ENCODE results near the gene PATJ. TPM values are rescaled to one million over a fixed set of nuclear protein-coding genes. Genes with fewer than 3 reads are reported as not detected.
"Not testable (repeated sequence)": the region's sequence is repeated elsewhere in the genome, so short reads cannot be mapped to it uniquely, and the experiment has no call there.

PATJ gene
- polyA plus RNA-seq, 1 donor, result 3.5 TPM

DNA sequence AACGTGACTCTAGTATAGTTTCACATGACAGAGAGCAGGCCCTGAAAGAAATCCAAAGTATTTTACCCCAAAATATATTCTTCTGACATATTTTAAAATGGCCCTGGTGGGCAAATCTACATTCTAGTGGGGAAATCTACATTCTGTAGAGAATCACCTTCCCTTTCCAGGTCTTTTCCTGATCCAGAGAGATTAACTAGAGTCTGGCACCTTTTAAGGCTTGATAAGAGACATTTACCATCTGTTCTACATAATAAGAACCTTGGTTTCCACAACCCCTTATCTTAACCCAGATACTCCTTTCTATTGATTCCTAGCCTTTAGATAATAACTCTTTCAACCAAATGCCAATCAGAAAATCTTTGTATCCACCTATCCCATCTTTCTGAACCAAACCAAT, 435.3 kb downstream of the PATJ start:
- DNase-seq (ENCODE audit: low read depth), result no peak

DNA sequence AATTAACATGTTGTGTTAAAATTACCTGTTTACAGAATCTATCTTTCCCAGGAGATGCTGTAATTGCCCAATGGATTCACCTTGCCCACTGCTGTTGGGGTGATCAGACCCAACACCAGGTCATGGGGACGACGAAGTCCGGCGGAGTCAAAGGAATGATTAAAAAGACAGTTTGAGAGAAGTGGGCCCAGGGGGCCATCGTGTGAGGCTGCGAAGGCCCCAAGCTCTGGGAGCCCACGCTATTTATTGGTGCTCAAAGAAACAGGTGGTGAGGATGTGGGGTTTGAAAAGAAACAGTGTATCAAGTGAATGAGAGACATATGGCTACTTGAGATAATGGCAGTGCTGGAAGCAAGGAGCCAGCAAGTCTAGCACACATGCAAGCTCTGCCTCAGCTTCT, 436.1 kb downstream of the PATJ start:
- no peak for DNase-seq (ENCODE audit: low read depth)

GRCh38 chr1:62180054-62180453, 437.8 kb downstream of the PATJ start:
- DNase-seq (ENCODE audit: low read depth), result not testable (repeated sequence)

GRCh38 chr1:62180639-62181038, 438.4 kb downstream of the PATJ start:
- no peak for DNase-seq (ENCODE audit: low read depth)

GRCh38 chr1:62181532-62181931, 439.3 kb downstream of the PATJ start:
- DNase-seq (ENCODE audit: low read depth), result no peak

GRCh38 chr1:62182157-62182556, 439.9 kb downstream of the PATJ start:
- DNase-seq (ENCODE audit: low read depth), result not testable (repeated sequence)

GRCh38 chr1:62183164-62184020, 441.1 kb downstream of the PATJ start:
- DNase-seq (ENCODE audit: low read depth), result not testable (repeated sequence)

- no peak for DNase-seq (ENCODE audit: low read depth)
Observed at GRCh38 chr1:62184336-62184735, 442.1 kb downstream of the PATJ start.

DNA sequence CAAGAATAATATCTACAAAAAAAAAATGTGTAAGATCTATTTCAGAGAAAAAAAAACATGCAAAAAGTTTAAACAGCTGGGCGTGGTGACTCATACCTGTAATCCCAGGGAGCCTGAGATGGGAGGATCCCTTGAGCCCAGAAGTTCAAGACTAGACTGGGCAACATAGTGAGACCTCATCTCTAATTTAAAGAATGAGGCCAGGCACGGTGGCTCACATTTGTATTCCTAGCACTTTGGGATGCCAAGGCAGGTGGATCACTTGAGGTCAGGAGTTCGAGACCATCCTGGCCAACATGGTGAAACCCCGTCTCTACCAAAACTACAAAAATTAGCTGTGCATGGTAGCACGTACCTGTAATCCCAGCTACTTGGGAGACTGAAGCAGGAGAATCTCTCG, 443.0 kb downstream of the PATJ start:
- not testable (repeated sequence) for DNase-seq (ENCODE audit: low read depth)

- no peak for DNase-seq (ENCODE audit: low read depth)
Observed at GRCh38 chr1:62185677-62186076, 443.4 kb downstream of the PATJ start.

- no peak for DNase-seq (ENCODE audit: low read depth)
Observed at GRCh38 chr1:62187548-62187947, 445.3 kb downstream of the PATJ start.

- DNase-seq (ENCODE audit: low read depth), result no peak
Observed at GRCh38 chr1:62188111-62188510, 445.8 kb downstream of the PATJ start.

DNA sequence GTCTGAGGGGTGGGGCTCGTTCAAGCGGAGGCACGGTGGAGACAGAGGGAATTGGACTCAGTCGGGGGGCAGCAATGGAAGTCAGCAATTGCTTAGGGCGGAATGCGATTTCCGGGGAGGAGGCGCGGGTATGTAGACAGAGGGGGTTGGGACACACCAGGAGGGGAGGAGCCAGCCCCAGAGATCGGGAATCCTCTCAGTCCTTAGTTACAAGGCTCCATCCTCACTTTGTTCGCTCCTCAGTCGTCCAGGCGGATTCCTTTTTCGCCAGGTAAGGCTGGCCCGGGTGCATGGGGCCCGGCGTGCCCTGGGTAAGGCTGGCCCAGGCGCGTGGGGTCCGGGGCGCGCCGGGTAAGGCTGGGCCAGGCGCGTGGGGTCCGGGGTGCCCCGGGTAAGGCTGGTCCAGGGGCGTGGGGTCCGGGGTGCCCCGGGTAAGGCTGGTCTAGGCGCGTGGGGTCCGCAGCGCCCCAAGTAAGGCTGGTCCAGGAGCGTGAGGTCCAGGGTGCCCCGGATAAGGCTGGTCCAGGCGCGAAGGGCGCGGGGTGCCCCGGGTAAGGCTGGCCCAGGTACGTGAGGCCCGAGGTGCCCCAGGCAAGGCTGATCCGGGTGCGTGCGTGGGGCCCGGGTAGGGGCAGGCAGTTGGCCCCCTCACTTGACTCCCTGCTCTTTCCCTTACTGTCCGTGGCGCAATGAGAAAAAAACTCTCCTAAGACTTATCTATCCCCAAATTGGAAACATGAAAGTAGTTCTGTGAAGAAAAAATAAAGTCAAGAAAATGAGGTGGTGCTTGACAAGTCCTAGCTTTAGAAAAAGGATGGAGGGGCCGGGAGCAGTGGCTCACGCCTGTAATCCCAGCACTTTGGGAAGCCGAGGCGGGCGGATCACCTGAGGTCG, 452.6 kb downstream of the PATJ start, which contains the start of gene L1TD1:
TSS of gene L1TD1 (plus strand) at position 199 of the 894 bp plus-strand sequence. CDS start 11,780 bp downstream, outside the sequence.
- no peak for DNase-seq (ENCODE audit: low read depth)

DNA sequence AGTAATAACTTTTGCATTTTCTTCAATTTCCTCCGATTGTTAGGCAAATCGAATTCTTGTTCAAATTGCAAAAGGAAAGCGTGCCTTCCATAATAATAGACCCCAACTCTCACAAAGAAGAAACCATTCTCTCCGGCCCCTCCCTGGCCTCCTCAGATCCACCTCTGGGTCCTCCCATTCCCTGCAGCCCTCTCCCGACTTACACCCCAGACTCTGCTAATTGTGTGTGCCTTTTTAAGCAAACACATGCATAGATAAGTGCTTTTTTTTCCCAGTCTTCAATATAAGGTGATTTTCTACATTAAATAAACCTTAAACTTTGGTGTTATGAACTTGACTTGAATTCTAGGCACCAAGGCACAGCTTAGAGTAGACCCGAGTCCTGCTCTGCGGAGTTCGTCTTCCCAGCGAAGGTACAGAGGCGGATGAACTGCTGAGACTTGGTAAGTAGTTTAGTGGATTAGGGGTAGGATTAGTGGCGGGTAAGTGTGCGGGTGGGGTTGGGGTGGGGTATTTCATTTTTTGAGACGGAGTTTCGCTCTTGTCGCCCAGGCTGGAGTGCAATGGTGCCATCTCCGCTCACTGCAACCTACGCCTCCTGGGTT, 453.9 kb downstream of the PATJ start:
- no peak for DNase-seq (ENCODE audit: low read depth)

- DNase-seq (ENCODE audit: low read depth), result no peak
Observed at GRCh38 chr1:62198069-62198780, 455.9 kb downstream of the PATJ start.

DNA sequence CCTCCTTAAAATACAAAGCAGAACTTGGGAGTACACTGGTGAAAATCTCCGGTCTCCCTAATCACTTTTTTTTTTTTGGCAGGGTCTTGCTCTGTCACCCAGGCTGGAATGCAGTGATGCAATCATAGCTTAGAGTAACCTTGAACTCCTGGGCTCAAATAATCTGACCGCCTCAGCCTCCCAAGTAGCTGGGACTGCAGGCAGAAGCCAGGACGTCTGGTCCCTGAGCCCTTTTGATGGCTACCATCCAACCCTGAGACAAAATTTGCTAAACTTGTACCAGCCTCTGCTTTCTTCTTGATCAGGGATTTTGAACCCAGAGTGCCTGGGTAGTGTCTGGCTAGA, 456.5 kb downstream of the PATJ start:
- no peak for DNase-seq (ENCODE audit: low read depth)

DNA sequence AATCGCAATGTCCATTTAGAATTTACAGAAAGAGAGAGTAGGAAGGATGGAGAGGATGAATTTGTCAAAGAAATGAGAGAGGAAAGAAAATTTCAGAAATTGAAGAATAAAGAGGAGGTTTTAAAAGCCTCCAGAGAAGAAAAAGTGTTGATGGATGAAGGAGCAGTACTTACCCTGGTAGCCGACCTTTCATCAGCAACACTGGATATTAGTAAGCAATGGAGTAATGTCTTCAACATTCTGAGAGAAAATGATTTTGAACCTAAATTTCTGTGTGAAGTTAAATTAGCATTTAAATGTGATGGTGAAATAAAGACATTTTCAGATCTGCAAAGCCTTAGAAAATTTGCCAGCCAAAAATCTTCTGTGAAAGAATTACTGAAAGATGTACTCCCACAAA, 464.9 kb downstream of the PATJ start:
- no peak for DNase-seq (ENCODE audit: low read depth)

DNA sequence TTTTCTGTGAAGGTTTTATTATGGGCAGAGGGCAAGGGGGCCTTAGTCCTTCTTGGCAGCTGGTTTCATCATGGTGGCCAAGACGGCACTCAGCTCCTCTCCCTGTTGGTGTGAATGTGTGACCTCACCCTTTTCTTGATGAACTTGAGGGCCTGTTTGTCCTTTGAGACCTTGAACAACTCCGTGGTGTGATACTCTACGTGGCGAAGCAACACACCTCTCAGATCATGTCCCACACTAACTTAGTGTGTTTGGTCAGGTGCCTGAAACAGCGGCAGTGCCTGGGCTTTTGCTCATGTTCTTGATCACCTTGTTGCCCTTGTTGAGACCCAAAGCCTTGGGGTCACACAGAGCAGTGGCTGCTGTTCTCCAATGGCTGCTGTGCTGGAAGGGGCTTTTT, 465.8 kb downstream of the PATJ start:
- no peak for DNase-seq (ENCODE audit: low read depth)

DNA sequence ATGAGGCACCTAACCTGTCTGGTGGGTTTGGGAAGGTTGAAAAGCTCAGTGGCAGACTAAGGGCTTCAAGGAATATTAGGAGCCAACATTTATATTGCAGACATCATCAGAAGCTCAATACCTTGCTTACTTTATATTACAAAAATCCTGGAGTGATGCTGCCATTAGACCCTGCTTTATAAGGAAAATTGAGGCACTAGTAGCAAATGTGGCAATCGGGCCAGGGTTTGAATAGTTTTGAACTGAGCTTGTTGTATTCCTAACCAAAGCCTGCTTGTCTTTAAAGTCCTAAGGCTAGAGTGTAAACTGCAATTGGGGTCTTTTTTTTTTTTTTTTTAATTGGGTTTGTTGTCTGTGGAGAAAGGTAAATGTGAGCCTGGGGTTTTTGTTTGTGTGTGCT, 466.7 kb downstream of the PATJ start:
- DNase-seq (ENCODE audit: low read depth), result no peak

GRCh38 chr1:62209931-62210595, 467.8 kb downstream of the PATJ start:
- no peak for DNase-seq (ENCODE audit: low read depth)

DNA sequence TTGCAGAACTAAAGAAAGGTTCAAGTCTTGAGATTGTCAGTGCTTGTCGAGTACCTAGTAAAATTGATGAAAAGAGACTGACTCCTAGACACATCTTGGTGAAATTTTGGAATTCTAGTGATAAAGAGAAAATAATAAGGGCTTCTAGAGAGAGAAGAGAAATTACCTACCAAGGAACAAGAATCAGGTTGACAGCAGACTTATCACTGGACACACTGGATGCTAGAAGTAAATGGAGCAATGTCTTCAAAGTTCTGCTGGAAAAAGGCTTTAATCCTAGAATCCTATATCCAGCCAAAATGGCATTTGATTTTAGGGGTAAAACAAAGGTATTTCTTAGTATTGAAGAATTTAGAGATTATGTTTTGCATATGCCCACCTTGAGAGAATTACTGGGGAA, 468.7 kb downstream of the PATJ start:
- no peak for DNase-seq (ENCODE audit: low read depth)

Measured in forelimb muscle (tissue), 1 donor.